SHP77 (cell line): ENCODE measurements around the gene ZNF646.

Experiments
- DNase-seq, 2 experiments: peaks; one replicate each; lab custom pipeline; 2025; lab: John Stamatoyannopoulos, UW

Gene ZNF646

DNA sequence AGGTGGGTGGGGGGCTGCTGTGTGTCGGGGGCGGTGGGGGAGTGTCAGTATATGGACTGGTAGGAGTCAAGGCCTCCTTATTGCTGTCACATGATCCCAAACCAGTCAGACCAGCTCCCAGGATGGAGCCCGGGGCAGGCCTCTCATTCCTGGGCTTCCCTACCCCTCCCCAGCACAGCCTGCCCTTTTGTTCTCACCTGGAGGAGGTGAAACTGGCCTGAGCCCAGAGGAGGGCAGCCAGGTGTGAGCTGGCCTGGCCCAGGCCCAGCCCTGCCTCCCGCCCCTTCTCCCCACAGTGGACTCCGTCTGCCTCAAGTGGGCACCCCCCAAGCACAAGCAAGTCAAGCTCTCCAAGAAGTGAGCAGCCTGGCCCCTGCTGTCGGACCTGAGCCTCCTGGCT, 56.7 kb downstream of the ZNF646 start:
- no peak for DNase-seq

DNA sequence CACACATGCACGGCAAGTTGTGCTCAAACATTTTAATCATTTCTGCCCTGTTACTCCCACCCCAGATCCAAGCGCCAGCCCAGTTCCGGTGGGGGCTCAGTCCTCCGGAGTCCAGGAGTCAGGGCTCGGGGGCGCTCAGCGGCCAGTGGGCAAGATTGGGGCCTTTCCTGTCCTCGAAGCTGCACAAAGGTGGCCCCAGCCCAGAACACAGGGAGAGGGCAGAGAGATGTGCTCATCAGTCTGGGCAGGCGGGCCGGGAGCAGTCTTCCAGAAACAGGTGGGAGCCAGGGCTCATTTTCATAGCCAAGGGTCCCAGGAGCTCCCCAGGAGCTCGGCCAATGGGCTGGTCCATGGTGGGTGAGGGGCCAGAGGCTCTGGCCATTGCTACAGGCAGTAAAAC, 57.2 kb downstream of the ZNF646 start:
- no peak for DNase-seq

GRCh38 chr16:31131841-31132271, 57.6 kb downstream of the ZNF646 start:
- no peak for DNase-seq

DNA sequence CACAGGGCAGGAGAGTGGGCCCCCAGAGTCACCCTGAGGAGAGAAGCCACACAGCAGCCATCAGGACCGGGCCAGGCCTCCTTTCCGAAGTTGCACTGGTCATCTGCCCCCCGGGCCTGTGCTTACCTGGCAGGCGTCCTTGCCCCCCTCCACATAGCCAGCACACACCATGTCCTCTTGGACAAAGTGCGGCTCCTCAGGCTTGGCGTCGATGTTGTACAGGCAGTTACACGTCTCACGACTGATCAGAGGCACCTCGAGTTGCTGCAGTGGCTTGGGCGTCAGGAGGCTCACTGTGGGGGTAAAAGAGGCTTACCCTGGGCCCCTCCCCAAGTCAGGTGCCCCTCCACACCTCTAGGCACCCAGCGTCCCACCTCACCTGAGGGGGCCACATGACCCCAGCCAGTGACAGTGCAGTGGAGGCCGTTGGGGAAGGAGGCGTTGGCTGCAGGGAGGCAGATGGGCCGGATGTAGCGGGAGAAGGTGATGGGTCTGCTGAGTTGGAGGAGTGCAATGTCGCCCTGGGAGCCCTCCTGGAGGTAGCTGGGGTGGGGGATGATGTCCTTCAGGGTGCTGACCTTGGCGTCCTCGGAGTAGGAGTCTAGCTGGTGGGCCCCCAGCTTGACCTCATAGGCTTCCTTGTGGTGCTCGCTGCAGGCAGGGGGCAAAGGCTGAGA, 58.2 kb downstream of the ZNF646 start:
- DNase-seq = no peak

GRCh38 chr16:31133046-31133501, 58.9 kb downstream of the ZNF646 start:
- no peak for DNase-seq
